ENCODE measurements around the gene BRD3.
A peak's percentile ranks its signal among the peaks of the same experiment; 100 is the strongest.

DNA sequence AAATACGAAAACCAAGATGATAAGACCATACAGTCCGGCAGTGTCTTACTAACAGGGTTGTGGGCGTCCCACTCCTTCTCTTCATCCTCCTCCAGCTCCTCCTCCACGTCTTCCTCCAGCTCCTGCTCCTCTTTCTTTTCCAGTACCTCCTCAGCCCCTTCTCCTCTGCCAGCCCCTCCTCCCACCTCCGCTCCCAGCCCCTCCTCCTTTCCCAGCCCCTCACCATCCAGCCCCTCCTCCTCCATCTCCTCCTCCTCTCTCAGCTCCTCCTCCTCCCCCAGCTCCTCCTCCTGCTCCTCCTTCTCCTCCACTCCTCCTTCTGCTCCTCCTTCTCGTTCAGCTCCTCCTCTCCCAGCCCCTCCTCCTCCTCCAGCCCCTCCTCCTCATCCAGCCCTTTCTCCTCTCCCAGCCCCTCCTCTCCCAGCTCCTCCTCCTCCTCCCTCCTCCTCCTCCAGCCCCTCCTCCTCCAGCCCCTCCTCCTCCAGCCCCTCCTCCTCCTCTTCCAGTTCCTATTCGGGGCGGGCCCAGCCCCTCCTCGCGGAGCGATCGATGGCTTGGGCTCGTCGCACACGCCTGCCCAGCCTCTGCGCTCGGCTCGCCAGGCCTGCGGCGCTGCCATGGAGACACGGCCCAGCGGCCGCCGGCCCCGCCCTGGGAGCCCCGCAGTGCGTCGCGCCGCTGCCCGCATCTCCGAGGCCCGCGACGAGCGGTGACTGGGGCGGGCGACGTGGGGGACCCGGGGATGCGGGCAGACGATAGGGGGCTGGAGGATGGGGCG lies 42.8 kb downstream of the BRD3 start, which contains the start of gene BRD3OS:
- TF ChIP-seq EP300 (IDR thresholded peaks at IDR 0.05) = peak in 1 of 2 donors; percentile 15
- TF ChIP-seq, protein P1, sequence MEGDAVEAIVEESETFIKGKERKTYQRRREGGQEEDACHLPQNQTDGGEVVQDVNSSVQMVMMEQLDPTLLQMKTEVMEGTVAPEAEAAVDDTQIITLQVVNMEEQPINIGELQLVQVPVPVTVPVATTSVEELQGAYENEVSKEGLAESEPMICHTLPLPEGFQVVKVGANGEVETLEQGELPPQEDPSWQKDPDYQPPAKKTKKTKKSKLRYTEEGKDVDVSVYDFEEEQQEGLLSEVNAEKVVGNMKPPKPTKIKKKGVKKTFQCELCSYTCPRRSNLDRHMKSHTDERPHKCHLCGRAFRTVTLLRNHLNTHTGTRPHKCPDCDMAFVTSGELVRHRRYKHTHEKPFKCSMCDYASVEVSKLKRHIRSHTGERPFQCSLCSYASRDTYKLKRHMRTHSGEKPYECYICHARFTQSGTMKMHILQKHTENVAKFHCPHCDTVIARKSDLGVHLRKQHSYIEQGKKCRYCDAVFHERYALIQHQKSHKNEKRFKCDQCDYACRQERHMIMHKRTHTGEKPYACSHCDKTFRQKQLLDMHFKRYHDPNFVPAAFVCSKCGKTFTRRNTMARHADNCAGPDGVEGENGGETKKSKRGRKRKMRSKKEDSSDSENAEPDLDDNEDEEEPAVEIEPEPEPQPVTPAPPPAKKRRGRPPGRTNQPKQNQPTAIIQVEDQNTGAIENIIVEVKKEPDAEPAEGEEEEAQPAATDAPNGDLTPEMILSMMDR (IDR thresholded peaks at IDR 0.05) = no peak
- no peak for TF ChIP-seq POLR2A (IDR thresholded peaks at IDR 0.05)

Measured in tibial nerve (tissue), 4 donors.